MM.1S (cell line): Measurements from ENCODE around the gene MBP.

ENCODE experiments used
- CTCF ChIP-seq: fragments of 300-600 bp; sonication (generic); IDR thresholded peaks from 2 replicates; pipeline ENCODE4 v1.5.1; 2016; ENCODE audit warnings: antibody characterized with exemption, low read length, mixed read lengths
- EZH2 ChIP-seq: fragments of 300-600 bp; sonication (generic); optimal IDR thresholded peaks from 2 replicates; pipeline ENCODE3; 2017; ENCODE audit warnings: low read depth, mild to moderate bottlenecking, antibody characterized with exemption, low read length, mixed read lengths
- EZH2phosphoT487 ChIP-seq: fragments of 300-600 bp; sonication (generic); IDR thresholded peaks from 2 replicates; pipeline ENCODE4 v1.6.1; 2018; ENCODE audit warnings: antibody characterized with exemption, low read length

GRCh38 chr18:77102259-77103040 lies 30.1 kb downstream of the MBP start:
- TF ChIP-seq CTCF (no peak), EZH2 (no peak), EZH2phosphoT487 (no peak)
